ENCODE results near the gene KCTD4.

DNA sequence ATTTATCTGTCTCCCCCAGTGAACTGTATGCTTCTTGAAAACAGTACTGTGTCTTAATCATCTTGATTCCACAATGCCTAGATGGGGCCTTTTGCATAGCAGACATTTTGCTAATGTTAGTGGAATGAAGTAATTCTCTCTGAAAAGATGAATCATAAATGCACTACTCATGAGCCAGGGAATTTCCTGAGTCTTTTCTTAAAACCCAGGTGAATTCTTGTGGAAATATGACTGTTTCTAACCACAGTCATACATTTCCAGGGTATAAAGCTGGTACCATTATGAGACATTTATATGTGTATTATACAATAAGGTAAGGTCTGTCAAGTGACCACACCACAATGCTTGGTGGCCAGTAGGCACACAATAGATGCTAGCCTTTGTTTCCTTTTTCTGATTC, 5.5 kb upstream of the KCTD4 start:
- TF ChIP-seq, protein P1, sequence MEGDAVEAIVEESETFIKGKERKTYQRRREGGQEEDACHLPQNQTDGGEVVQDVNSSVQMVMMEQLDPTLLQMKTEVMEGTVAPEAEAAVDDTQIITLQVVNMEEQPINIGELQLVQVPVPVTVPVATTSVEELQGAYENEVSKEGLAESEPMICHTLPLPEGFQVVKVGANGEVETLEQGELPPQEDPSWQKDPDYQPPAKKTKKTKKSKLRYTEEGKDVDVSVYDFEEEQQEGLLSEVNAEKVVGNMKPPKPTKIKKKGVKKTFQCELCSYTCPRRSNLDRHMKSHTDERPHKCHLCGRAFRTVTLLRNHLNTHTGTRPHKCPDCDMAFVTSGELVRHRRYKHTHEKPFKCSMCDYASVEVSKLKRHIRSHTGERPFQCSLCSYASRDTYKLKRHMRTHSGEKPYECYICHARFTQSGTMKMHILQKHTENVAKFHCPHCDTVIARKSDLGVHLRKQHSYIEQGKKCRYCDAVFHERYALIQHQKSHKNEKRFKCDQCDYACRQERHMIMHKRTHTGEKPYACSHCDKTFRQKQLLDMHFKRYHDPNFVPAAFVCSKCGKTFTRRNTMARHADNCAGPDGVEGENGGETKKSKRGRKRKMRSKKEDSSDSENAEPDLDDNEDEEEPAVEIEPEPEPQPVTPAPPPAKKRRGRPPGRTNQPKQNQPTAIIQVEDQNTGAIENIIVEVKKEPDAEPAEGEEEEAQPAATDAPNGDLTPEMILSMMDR (conservative IDR thresholded peaks at IDR 0.05) = no peak
- TF ChIP-seq ZFX (IDR thresholded peaks at IDR 0.05) = no peak

Data from C4-2B (cell line).